Activated naive CD8-positive, alpha-beta T cell (primary cell): ENCODE measurements around the gene DHX35.

ENCODE experiments used
- H3K27ac Mint-ChIP-seq: one replicate; pipeline ENCODE4 v1.8.0; 2021; ENCODE audit warnings: mixed read lengths
- H3K27me3 Mint-ChIP-seq: one replicate; pipeline ENCODE4 v1.8.0; 2021; ENCODE audit warnings: mixed read lengths
- H3K36me3 Mint-ChIP-seq: one replicate; pipeline ENCODE4 v1.8.0; 2021; ENCODE audit warnings: mixed read lengths
- H3K4me1 Mint-ChIP-seq: one replicate; pipeline ENCODE4 v1.8.0; 2021; ENCODE audit warnings: low read depth, mixed read lengths
- H3K4me3 Mint-ChIP-seq: one replicate; pipeline ENCODE4 v1.8.0; 2021; ENCODE audit warnings: mild to moderate bottlenecking, mixed read lengths
- H3K9me3 Mint-ChIP-seq: one replicate; pipeline ENCODE4 v1.8.0; 2021; ENCODE audit warnings: low read depth, mixed read lengths

Gene DHX35

DNA sequence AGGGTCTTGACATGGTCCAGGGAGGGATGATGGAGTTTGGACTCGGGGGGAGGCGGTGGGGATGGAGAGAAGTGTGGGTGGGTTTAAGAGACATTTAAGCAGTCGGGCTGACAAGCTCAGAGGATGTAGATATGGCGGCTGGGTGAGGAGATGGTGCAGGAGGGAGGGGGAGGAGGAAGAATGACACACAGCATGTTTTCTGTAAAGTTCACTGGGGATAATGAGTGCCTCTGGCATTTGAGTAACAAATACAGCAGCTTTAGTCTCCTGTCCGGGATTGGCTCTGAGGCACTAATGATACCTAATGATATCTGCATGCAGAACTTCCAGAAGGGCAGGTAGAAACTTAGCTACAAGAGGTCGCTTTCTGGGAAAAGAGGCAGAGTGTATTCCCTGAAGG is 107.8 kb downstream of the DHX35 start:
- no peak overlapping the region for H3K4me3 Mint-ChIP-seq
- H3K4me1 Mint-ChIP-seq: no peaks in the 10 kb centered on the region
- H3K9me3 Mint-ChIP-seq: peaks cover 4% of the 10 kb centered on the region
- peaks cover 5% of the 10 kb centered on the region for H3K36me3 Mint-ChIP-seq
- peaks cover 5% of the 10 kb centered on the region for H3K27me3 Mint-ChIP-seq
- no peak overlapping the region for H3K27ac Mint-ChIP-seq

DNA sequence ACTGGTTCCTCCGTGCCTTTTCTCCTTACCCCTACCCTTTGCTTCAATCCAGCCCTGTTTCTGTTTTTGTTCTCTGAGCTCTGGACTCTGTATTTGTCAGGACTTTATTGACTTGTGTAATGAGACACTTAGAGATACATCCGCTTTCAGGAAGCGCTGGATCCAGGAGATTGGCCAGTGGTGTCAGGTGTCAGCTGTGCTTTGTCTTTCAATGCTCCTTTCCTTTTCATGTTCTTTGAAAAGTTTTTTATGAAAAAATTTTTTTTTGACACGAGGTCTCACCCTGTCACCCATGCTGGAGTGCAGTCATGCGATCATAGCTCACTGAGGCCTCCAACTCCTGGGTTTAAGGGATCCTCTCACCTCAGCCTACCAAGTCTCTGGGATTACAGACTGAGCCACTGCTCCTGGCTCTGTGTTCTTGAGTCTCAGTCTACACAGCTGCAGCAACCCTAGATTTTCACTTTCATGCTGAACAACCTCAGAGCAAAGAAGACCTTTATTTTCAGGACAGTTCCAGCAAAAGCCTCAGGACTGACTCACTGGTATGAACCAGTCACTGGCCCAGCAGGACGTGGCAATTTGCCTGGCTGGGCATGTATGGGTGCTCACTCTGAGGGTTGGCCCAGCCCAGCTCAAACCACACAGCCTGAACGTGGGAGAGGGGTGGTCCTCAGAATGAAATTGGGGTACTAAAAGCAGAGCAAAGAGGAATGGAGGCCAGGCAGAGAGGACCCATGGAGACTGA is 108.5 kb downstream of the DHX35 start:
- Mint-ChIP-seq H3K36me3 (peaks cover 5% of the 10 kb centered on the region), H3K4me3 (no peak overlapping the region), H3K4me1 (no peaks in the 10 kb centered on the region), H3K27me3 (peaks cover 5% of the 10 kb centered on the region), H3K9me3 (peaks cover 4% of the 10 kb centered on the region), H3K27ac (no peak overlapping the region)

DNA sequence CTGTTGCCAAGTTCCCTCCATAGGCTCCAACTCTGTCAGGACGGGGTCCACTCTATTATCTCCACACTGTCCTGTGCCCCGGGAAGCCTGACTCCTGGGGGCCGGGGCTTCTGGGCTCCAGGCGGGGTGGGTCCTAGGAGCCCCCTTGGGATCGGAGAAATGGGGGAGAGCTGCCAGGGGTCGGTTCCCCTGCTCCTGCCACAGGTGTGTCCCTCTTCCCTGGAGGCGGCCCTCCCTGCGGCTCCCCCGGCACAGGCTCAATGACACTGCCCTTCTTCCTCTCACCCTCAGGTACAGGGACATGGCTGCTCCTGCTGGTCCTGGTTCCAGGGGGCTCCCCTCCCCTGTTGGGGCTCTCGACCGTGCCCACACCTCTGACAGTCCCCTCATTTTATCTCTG is 110.0 kb downstream of the DHX35 start:
- H3K27ac Mint-ChIP-seq: no peak overlapping the region
- peaks cover 12% of the 10 kb centered on the region for H3K27me3 Mint-ChIP-seq
- no peak overlapping the region for H3K4me3 Mint-ChIP-seq
- H3K36me3 Mint-ChIP-seq: peaks cover 5% of the 10 kb centered on the region
- no peaks in the 10 kb centered on the region for H3K4me1 Mint-ChIP-seq
- peaks cover 4% of the 10 kb centered on the region for H3K9me3 Mint-ChIP-seq

DNA sequence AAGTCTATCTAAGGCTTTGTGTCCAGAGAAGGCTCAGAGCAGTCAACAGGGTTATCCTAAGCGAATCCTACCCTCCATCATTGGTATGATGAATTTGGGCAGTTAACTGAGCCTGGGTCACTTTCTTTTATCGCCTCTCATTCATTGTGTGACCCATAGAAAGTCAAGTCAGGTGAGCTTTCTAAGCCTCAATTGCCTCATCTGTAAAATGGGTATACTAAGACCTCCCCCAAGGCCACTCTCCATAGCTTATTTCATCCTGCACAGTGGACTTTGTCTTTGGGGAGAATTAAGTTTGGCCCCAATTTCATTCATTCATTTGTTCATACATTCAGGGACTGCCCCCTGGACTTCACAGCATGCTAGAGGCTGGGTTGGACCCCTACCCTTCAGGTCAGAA is 110.5 kb downstream of the DHX35 start:
- Mint-ChIP-seq H3K4me3 (no peak overlapping the region), H3K4me1 (no peaks in the 10 kb centered on the region), H3K27ac (no peak overlapping the region), H3K36me3 (peaks cover 5% of the 10 kb centered on the region), H3K9me3 (peaks cover 4% of the 10 kb centered on the region), H3K27me3 (peaks cover 12% of the 10 kb centered on the region)

DNA sequence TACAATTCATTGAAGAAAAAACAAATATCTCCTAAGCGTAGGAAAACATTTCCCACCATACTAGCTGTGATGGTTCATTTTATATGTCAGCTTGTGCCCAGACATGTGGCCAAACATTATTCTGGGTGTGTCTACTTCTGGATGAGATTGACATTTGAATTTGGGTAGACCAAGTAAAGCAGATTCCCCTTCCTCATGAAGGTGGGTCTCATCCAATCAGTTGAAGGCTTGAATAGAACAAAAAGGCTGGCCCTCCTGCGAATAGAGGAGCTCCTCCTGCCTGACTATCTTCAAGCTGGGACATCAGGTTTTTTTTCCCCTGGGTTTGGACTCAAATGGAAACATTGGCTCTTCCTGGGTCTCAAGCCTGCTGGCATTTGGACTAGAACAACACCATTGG is 113.6 kb downstream of the DHX35 start:
- Mint-ChIP-seq H3K4me3 (no peak overlapping the region), H3K4me1 (no peaks in the 10 kb centered on the region), H3K27me3 (peaks cover 10% of the 10 kb centered on the region), H3K36me3 (no peaks in the 10 kb centered on the region), H3K9me3 (no peaks in the 10 kb centered on the region), H3K27ac (no peak overlapping the region)

DNA sequence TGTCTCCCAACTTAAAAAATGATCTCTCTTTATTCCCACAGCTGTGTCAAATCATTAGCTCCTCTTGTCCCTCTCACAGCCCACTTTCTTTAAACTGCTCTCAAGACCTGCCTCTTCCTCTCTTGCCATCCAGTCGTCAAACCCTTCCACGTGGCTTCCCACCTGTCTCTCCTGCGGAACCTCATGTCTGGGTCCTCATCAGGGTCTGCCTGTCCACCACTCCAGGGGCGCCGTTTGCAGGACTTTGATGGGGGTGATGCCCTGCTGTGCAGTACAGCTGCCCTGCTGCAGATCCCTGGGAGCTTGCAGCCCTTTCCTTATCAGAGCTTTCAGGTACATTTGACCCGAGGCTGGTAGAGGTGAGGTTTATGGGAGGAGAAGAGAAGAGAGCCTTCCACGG is 114.8 kb downstream of the DHX35 start:
- Mint-ChIP-seq H3K27me3 (peaks cover 15% of the 10 kb centered on the region), H3K27ac (no peak overlapping the region), H3K36me3 (no peaks in the 10 kb centered on the region), H3K4me3 (no peak overlapping the region), H3K4me1 (no peaks in the 10 kb centered on the region), H3K9me3 (no peaks in the 10 kb centered on the region)

DNA sequence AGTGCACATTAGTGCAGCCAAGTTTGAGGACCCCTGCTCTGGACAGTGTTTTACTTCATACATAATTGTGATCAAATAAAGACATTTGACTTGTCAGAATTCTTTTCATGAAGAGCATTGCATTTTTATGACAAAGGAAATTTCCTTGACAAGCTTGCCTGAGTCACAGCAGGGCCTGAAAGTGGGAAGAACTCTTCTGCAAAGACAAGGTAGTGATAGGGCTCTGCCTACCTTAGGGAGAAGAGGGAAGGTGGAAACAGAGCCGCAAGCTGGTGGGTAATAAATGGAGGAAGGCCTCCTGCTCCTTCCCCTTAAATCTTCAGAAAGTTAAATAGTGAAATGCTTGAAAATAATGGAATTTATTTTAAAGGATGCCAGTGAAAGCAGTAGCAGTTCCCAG is 118.2 kb downstream of the DHX35 start:
- Mint-ChIP-seq H3K27ac (no peak overlapping the region), H3K4me3 (no peak overlapping the region), H3K36me3 (no peaks in the 10 kb centered on the region), H3K27me3 (peaks cover 18% of the 10 kb centered on the region), H3K9me3 (no peaks in the 10 kb centered on the region), H3K4me1 (no peaks in the 10 kb centered on the region)

DNA sequence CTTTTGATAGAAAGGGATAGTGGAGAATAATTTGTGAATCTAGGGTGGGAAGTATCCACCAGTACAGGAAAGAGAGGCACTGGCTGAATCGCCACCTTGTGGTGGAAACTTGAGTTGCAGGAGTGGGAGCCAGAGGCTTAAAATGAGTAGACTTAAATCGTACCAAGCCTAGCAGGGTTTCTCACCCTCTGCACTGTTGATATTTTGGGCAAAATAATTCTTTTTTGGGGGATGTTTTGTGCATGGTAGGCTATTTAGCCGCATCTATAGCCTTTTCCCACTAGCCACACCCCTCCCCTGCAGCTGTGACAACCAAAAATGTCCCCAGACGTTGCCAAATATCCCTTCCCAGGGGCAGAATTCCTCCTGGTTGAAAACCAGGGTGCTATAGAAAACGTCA is 119.1 kb downstream of the DHX35 start:
- Mint-ChIP-seq H3K27me3 (peaks cover 15% of the 10 kb centered on the region), H3K9me3 (no peaks in the 10 kb centered on the region), H3K36me3 (no peaks in the 10 kb centered on the region), H3K27ac (no peak overlapping the region), H3K4me3 (no peak overlapping the region), H3K4me1 (no peaks in the 10 kb centered on the region)

DNA sequence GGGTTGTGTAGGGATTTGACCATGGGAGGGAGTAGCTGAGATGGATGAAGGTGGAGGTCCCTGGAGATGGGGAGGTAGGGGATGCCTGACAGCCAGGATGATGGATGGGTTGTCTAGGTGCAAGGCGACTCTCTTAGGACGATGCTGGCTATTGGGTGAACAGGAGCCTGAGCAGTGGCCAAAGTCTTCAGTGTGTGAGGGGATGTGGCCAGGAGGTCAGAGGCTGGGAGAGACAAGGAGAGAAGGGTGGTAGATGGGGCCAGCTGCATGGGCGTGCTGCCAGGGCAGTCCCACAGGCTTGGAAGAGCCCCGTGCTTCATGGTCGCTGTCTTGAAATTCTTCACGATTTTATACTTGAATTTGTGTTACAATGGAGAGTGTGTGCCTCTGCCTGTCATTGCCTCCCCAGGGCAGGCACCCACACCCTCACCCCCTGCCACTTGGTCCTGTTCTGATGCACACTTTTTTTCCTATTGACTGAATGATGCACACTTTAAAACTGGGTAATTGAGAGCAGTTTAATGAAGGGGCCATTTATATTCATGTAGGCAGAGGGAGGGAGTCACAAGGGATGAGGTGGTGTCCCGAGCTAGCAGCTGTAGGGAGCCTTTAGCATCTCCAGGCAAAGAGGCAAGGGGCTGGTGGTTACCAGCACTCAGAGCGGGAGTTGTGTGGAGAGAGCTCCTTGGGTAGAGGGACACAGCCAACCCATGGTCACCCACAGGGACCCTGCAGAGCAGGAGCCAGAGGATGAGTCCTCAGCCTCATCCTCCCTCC is 120.7 kb downstream of the DHX35 start:
- Mint-ChIP-seq H3K27ac (no peak overlapping the region), H3K4me3 (no peak overlapping the region), H3K4me1 (no peaks in the 10 kb centered on the region), H3K36me3 (no peaks in the 10 kb centered on the region), H3K27me3 (peaks cover 11% of the 10 kb centered on the region), H3K9me3 (no peaks in the 10 kb centered on the region)

DNA sequence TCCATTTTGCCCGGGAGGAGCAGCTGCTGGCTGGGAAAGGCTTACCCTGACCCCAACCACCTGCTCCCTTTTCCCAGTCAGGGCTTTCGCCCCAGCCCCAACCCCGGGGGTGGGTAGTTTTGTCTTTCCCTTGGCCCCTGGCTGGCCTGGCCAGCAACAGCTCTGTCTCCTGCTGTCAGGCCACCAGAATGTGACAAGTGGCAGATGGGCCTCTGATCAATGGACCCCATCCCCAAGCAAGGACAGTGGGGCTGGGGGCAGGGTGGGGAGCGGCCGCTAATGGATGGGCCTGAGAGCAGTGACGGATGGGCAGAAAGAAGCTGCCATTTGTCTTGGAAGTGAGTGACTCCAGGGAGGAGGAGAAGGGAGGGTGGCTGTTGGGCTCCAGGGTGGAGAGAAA is 121.6 kb downstream of the DHX35 start:
- H3K36me3 Mint-ChIP-seq: no peaks in the 10 kb centered on the region
- H3K9me3 Mint-ChIP-seq: no peaks in the 10 kb centered on the region
- peaks cover 10% of the 10 kb centered on the region for H3K27me3 Mint-ChIP-seq
- no peak overlapping the region for H3K27ac Mint-ChIP-seq
- H3K4me1 Mint-ChIP-seq: no peaks in the 10 kb centered on the region
- no peak overlapping the region for H3K4me3 Mint-ChIP-seq

DNA sequence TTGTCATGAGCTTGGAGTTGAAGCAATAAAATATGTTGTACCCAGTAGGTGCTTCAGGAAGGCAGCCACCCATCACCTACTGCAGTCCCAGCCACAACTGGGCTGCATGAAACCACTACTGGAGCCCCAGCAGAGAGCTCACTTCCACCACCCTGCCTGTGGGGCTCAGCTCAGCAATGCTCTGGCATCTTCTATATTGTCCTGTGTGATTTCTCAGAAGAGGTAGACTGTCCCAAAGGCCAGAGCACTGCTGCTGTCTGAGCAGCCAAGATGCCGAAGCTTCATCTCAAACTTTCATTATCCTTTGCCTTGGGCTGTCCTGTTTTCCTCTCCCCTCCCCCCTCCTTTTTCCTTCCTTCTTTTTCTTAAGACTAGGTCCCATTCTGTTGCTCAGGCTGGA is 126.9 kb downstream of the DHX35 start:
- Mint-ChIP-seq H3K36me3 (peaks cover 2% of the 10 kb centered on the region), H3K27me3 (peaks cover 12% of the 10 kb centered on the region), H3K4me1 (no peaks in the 10 kb centered on the region), H3K4me3 (no peak overlapping the region), H3K9me3 (no peaks in the 10 kb centered on the region), H3K27ac (peak overlapping the region; percentile 56)
